Activated B cell treated with CpG ODN at 0.5 μM for 24 hours (primary cell): ENCODE data around the gene TCF15. TPM values are rescaled to one million over a fixed set of nuclear protein-coding genes. Genes with fewer than 3 reads are reported as not detected.

Experiments used
- ATAC-seq: fragments of 200-7000 bp; cut with Tn5 transposase; one replicate; pipeline ENCODE4 v1.10.0; 2021; ENCODE audit warnings: low read depth, mild to moderate bottlenecking, moderate library complexity
- CTCF ChIA-PET: fragments of 350-600 bp; sonication (Branson Sonifier 250); formaldehyde crosslinking; loops from one replicate; lab custom pipeline; 2021; ENCODE audit warnings: antibody characterized with exemption; lab: Charles Lee
- POLR2A ChIA-PET: fragments of 350-600 bp; sonication (Branson Sonifier 250); formaldehyde crosslinking; loops from one replicate; lab custom pipeline; 2021; ENCODE audit warnings: antibody characterized with exemption; lab: Charles Lee
- DNase-seq: peaks from one replicate; pipeline ENCODE4 v3.0.0; 2022
- H3K27ac Mint-ChIP-seq: one replicate; pipeline ENCODE4 v1.8.0; 2020; ENCODE audit warnings: mixed read lengths
- H3K27me3 Mint-ChIP-seq: one replicate; pipeline ENCODE4 v1.8.0; 2021; ENCODE audit warnings: mixed read lengths
- H3K36me3 Mint-ChIP-seq: one replicate; pipeline ENCODE4 v1.8.0; 2021; ENCODE audit warnings: low read depth, mixed read lengths
- H3K4me1 Mint-ChIP-seq: one replicate; pipeline ENCODE4 v1.8.0; 2021; ENCODE audit warnings: mixed read lengths
- H3K4me3 Mint-ChIP-seq: one replicate; pipeline ENCODE4 v1.8.0; 2020; ENCODE audit warnings: mild to moderate bottlenecking, mixed read lengths
- H3K9me3 Mint-ChIP-seq: one replicate; pipeline ENCODE4 v1.8.0; 2020; ENCODE audit warnings: mixed read lengths
- intact Hi-C: fragments of 100-400 bp; cut with micrococcal nuclease; formaldehyde crosslinking; loops from one replicate; pipeline ENCODE4 v1.15.1; 2024
- total RNA-seq: library from RNA; stranded (reverse); gene quantifications from 2 replicates; pipeline ENCODE4 v1.2.3, GENCODE V29; 2022
- TF ChIP-seq, protein P1 (sequence below): fragments of 200-600 bp; IDR thresholded peaks from one replicate; pipeline ENCODE4 v1.8.0; 2022; ENCODE audit warnings: antibody characterized with exemption, mild to moderate bottlenecking

The TCF15 gene
- total RNA-seq, 1 donor from 2014 or later: not detected

DNA sequence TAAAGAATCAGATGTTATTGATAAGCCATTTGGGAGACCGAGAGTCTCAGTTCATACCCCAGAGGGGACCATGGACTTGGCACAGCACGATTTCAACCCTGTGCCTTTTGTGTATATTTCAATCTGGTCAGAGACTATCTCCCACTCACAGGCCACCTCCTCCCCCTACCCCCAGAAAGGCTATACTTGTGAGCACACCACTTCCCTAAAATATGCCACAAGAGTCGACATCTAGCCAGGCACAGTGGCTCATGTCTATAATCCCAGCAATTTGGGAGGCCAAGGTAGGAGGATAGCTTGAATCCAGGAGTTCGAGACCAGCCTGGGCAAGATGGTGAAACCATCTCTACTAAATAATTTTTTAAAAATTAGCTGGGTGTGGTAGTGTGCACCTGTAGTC lies 13.6 kb upstream of the TCF15 start:
- Mint-ChIP-seq H3K27me3 (peaks cover 32% of the 10 kb centered on the region), H3K36me3 (no peaks in the 10 kb centered on the region), H3K4me1 (no peaks in the 10 kb centered on the region), H3K9me3 (no peaks in the 10 kb centered on the region), H3K27ac (no peak overlapping the region), H3K4me3 (no peak overlapping the region)
- TF ChIP-seq, protein P1, sequence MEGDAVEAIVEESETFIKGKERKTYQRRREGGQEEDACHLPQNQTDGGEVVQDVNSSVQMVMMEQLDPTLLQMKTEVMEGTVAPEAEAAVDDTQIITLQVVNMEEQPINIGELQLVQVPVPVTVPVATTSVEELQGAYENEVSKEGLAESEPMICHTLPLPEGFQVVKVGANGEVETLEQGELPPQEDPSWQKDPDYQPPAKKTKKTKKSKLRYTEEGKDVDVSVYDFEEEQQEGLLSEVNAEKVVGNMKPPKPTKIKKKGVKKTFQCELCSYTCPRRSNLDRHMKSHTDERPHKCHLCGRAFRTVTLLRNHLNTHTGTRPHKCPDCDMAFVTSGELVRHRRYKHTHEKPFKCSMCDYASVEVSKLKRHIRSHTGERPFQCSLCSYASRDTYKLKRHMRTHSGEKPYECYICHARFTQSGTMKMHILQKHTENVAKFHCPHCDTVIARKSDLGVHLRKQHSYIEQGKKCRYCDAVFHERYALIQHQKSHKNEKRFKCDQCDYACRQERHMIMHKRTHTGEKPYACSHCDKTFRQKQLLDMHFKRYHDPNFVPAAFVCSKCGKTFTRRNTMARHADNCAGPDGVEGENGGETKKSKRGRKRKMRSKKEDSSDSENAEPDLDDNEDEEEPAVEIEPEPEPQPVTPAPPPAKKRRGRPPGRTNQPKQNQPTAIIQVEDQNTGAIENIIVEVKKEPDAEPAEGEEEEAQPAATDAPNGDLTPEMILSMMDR: no peak
- no peak for ATAC-seq
- ChIA-PET POLR2A (interaction anchor here (0.5 kb wide), 1 partner anchor 376 kb away, joined by 3 read pairs; no protein-coding TSS in a partner anchor), CTCF (interaction anchor here (1.1 kb wide), 1 partner anchor 22 kb away, joined by 3 read pairs; no protein-coding TSS in a partner anchor)
- intact Hi-C loops: no loop called here
- no peak for DNase-seq

DNA sequence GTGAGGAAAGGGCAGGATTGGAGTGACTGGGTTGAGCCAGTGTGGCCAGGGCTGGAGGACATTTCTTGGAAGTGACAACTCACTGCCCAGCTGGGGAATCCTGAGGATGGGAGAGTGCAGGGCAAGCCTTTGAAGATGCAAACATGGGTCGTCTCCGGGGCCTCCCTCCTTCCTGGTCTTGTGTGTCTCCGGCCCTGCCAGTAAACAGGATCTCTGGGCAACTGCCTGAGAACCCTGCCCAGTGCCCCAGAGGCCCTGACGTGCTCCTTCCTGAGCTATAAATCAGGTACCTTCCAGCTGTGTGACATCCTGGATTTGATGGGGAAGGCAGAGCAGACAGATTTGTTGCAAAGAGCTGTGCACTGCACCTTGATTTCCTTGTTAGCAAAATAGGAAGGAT lies 12.9 kb upstream of the TCF15 start:
- TF ChIP-seq, protein P1: no peak
- Mint-ChIP-seq H3K9me3 (peaks cover 1% of the 10 kb centered on the region), H3K27me3 (peaks cover 37% of the 10 kb centered on the region), H3K4me1 (no peaks in the 10 kb centered on the region), H3K27ac (no peak overlapping the region), H3K36me3 (no peaks in the 10 kb centered on the region), H3K4me3 (no peak overlapping the region)
- POLR2A ChIA-PET: interaction anchor here (0.5 kb wide), 1 partner anchor 375 kb away, joined by 3 read pairs; no protein-coding TSS in a partner anchor
- CTCF ChIA-PET: interaction anchor here (1.1 kb wide), 1 partner anchor 23 kb away, joined by 3 read pairs; no protein-coding TSS in a partner anchor
- intact Hi-C loops: no loop called here
- ATAC-seq (no peak), DNase-seq (no peak)

DNA sequence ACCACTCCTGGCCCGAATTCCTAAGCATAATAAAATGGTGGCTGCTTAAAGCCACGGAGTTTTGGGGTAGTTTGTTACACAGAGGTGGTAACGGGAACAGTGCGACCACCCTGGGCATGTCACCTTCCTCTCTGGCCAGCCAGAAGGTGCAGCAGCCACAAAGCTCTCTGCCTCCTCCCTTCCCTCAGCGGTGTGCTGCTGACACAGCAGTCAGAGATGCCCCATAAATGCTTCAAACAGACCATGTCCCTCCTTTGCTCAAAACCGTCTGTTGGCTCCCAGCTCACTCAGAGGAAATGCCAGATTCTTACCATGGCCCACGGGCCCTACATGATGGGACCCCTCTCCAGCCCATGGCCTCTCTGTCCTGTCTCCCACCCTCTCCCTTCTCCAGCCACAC lies 12.1 kb upstream of the TCF15 start:
- H3K4me3 Mint-ChIP-seq: no peak overlapping the region
- H3K27ac Mint-ChIP-seq: no peak overlapping the region
- intact Hi-C loops: no loop called here
- ATAC-seq (no peak), DNase-seq (no peak)
- no peaks in the 10 kb centered on the region for H3K36me3 Mint-ChIP-seq
- H3K9me3 Mint-ChIP-seq: peaks cover 7% of the 10 kb centered on the region
- CTCF ChIA-PET: no interaction called here
- POLR2A ChIA-PET: no interaction called here
- TF ChIP-seq, protein P1: no peak
- no peaks in the 10 kb centered on the region for H3K4me1 Mint-ChIP-seq
- peaks cover 45% of the 10 kb centered on the region for H3K27me3 Mint-ChIP-seq

DNA sequence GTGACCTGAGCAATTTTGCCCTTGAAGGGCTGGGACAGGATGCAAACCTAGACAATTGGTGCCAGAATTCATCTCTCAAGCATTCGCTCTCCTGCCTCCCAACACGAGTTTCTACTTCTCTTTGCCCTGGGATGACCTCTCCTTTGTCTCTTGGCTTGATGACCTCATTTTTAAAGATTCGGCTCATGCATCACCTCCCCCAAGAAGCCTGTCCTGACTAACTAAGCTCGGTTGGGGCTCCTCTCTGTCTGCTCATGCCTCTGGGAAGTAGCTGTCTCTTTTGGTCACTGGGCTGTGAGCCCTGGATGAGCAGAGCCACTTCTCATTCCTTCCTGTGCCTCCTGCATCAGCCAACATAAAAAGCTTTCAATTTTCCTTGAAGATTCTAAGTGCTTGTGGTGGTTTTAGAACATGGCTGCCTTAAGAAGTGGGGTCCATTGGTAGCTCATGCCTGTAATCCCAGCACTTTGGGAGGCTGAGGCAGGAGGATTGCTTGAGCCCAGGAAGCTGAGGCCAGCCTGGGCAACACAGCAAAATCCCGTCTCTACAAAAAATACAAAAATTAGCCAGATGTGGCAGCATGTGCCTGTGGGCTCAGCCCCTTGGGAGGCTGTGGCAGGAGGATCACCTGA lies 11.1 kb upstream of the TCF15 start:
- ChIA-PET CTCF (no interaction called here), POLR2A (no interaction called here)
- TF ChIP-seq, protein P1: no peak
- Mint-ChIP-seq H3K36me3 (no peaks in the 10 kb centered on the region), H3K4me1 (no peaks in the 10 kb centered on the region), H3K9me3 (peaks cover 7% of the 10 kb centered on the region), H3K27me3 (peaks cover 52% of the 10 kb centered on the region), H3K4me3 (no peak overlapping the region), H3K27ac (no peak overlapping the region)
- intact Hi-C loops: no loop called here
- DNase-seq (no peak), ATAC-seq (no peak)

DNA sequence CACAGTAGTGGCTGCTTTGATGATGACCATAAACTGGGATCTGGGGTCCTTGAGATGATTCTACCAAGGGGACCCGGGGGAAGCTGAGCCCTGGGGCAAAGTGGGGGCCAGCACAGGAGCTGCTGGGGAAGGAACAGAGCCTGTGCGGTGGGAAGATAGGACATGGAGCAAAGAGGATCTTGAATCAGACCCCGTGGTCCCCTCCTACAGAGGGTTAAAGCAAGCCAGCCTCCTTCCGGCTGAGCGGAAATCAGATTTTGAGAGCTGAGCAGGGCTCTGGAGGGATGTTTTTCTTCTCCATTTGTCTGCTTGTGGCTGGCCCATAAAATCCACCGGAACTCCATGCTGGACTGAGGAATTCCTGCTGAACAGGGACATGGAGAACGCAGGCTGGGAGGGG lies 10.1 kb upstream of the TCF15 start:
- Mint-ChIP-seq H3K4me1 (no peaks in the 10 kb centered on the region), H3K4me3 (no peak overlapping the region), H3K27ac (no peak overlapping the region), H3K27me3 (peaks cover 52% of the 10 kb centered on the region), H3K36me3 (no peaks in the 10 kb centered on the region), H3K9me3 (peaks cover 7% of the 10 kb centered on the region)
- intact Hi-C loops: no loop called here
- ChIA-PET POLR2A (no interaction called here), CTCF (no interaction called here)
- ATAC-seq: no peak
- TF ChIP-seq, protein P1: no peak
- no peak for DNase-seq
